IMR-90 (cell line): Measurements from ENCODE around the gene VPS54. TPM values are rescaled to one million over a fixed set of nuclear protein-coding genes. Genes with fewer than 3 reads are reported as not detected.

ENCODE experiments used
- ATAC-seq: fragments of 200-7000 bp; cut with Tn5 transposase; 2 replicates; pipeline ENCODE4 v1.9.1; 2020; ENCODE audit warnings: low read depth, mild to moderate bottlenecking, moderate library complexity
- Bru-seq: library from RNA; stranded (reverse); fragments of 400-500 nt; gene quantifications from one replicate; lab custom pipeline; 2021; lab: Mats Ljungman, UMichigan
- BruChase-seq, 2 experiments: library from RNA; stranded (reverse); fragments of 400-500 nt; gene quantifications; one replicate each; lab custom pipeline; 2021; lab: Mats Ljungman, UMichigan
- BruUV-seq: library from RNA; stranded (reverse); fragments of 400-500 nt; replicated peaks from 2 replicates; lab custom pipeline; 2021; lab: Mats Ljungman, UMichigan
- CTCF ChIA-PET: fragments of 300-600 bp; formaldehyde crosslinking; extraction: SDS; loops from one replicate; lab custom pipeline; 2021; ENCODE audit warnings: antibody characterized with exemption; lab: Yijun Ruan, JAX
- POLR2A ChIA-PET: fragments of 300-600 bp; sonication (Branson Sonifier 250); formaldehyde crosslinking; loops from one replicate; lab custom pipeline; 2022; ENCODE audit warnings: antibody characterized with exemption; ENCODE audit not compliant: unreplicated experiment; lab: Charles Lee
- DNase-seq: peaks from one replicate; pipeline ENCODE4 v3.0.0; 2013
- H2AFZ ChIP-seq: replicated peaks from 2 replicates; pipeline ENCODE3; 2013; ENCODE audit warnings: low read length, mild to moderate bottlenecking; ENCODE audit not compliant: poor library complexity
- H2AK5ac ChIP-seq: 2 replicates; pipeline ENCODE4 v1.6.1; 2013; ENCODE audit warnings: low read depth, low read length, inconsistent platforms
- H2AK9ac ChIP-seq: replicated peaks from 2 replicates; pipeline ENCODE3; 2013; ENCODE audit warnings: mild to moderate bottlenecking, low read depth, low read length, moderate library complexity; ENCODE audit not compliant: poor library complexity
- H2BK120ac ChIP-seq: 2 replicates; pipeline ENCODE4 v1.6.1; 2013; ENCODE audit warnings: low read depth, low read length, inconsistent platforms
- H2BK15ac ChIP-seq: 3 replicates; pipeline ENCODE4 v1.6.1; 2013; ENCODE audit warnings: low read depth, low read length, inconsistent platforms
- H2BK20ac ChIP-seq: 2 replicates; pipeline ENCODE4 v1.6.1; 2013; ENCODE audit warnings: low read depth, mild to moderate bottlenecking, inconsistent platforms, low read length, moderate library complexity
- H2BK5ac ChIP-seq: 2 replicates; pipeline ENCODE4 v1.6.1; 2013; ENCODE audit warnings: mild to moderate bottlenecking, low read depth, low read length, inconsistent platforms; ENCODE audit not compliant: poor library complexity, severe bottlenecking
- H3K14ac ChIP-seq: replicated peaks from 2 replicates; pipeline ENCODE4 v1.6.1; 2013; ENCODE audit warnings: low read depth, low read length, inconsistent platforms
- H3K18ac ChIP-seq: 2 replicates; pipeline ENCODE4 v1.6.1; 2013; ENCODE audit warnings: low read depth, low read length, control low read depth
- H3K23ac ChIP-seq: 2 replicates; pipeline ENCODE4 v1.6.1; 2013; ENCODE audit warnings: low read depth, low read length, inconsistent platforms
- H3K27ac ChIP-seq: 2 replicates; pipeline ENCODE4 v1.5.1; 2013; ENCODE audit warnings: mild to moderate bottlenecking, control low read depth, low read length; ENCODE audit not compliant: insufficient read depth
- H3K27me3 ChIP-seq: 2 replicates; pipeline ENCODE4 v1.6.1; 2013; ENCODE audit warnings: low read length; ENCODE audit not compliant: control insufficient read depth, insufficient read depth
- H3K36me3 ChIP-seq: 2 replicates; pipeline ENCODE4 v1.6.1; 2013; ENCODE audit warnings: low read length, mixed read lengths; ENCODE audit not compliant: control insufficient read depth, insufficient read depth
- H3K4ac ChIP-seq: 2 replicates; pipeline ENCODE4 v1.6.1; 2013; ENCODE audit warnings: low read depth, low read length, inconsistent platforms
- H3K4me1 ChIP-seq: 2 replicates; pipeline ENCODE4 v1.6.1; 2013; ENCODE audit warnings: low read length, mixed read lengths; ENCODE audit not compliant: control insufficient read depth, insufficient read depth
- H3K4me2 ChIP-seq: 2 replicates; pipeline ENCODE4 v1.6.1; 2013; ENCODE audit warnings: low read depth, mild to moderate bottlenecking, control low read depth, low read length, moderate library complexity
- H3K4me3 ChIP-seq: 2 replicates; pipeline ENCODE4 v1.5.1; 2013; ENCODE audit warnings: low read depth, mild to moderate bottlenecking, control low read depth, low read length, moderate library complexity; ENCODE audit not compliant: insufficient read depth
- H3K56ac ChIP-seq: 2 replicates; pipeline ENCODE4 v1.6.1; 2013; ENCODE audit warnings: low read length, inconsistent platforms; ENCODE audit not compliant: insufficient read depth; ENCODE audit errors: extremely low read depth
- H3K79me1 ChIP-seq, 2 experiments: 2 replicates each; pipeline ENCODE4 v1.6.1; 2013; ENCODE audit warnings: low read length in 2 of 2, inconsistent platforms in 1 of 2, low read depth in 1 of 2
- H3K9ac ChIP-seq: 2 replicates; pipeline ENCODE4 v1.6.1; 2013; ENCODE audit warnings: low read depth, low read length, control low read depth
- H3K9me1 ChIP-seq: 2 replicates; pipeline ENCODE4 v1.6.1; 2013; ENCODE audit warnings: low read length, inconsistent platforms; ENCODE audit not compliant: insufficient read depth
- H3K9me3 ChIP-seq: 2 replicates; pipeline ENCODE4 v1.6.1; 2013; ENCODE audit warnings: low read length; ENCODE audit not compliant: control insufficient read depth, insufficient read depth
- H4K20me1 ChIP-seq: 2 replicates; pipeline ENCODE4 v1.6.1; 2013; ENCODE audit warnings: low read length, inconsistent platforms; ENCODE audit not compliant: insufficient read depth
- H4K5ac ChIP-seq: 2 replicates; pipeline ENCODE4 v1.6.1; 2013; ENCODE audit warnings: mild to moderate bottlenecking, low read depth, low read length, control low read depth
- H4K8ac ChIP-seq, 2 experiments: 2 replicates each; pipeline ENCODE4 v1.6.1; 2013; ENCODE audit warnings: low read depth in 2 of 2, low read length in 2 of 2, control low read depth in 1 of 2, inconsistent platforms in 1 of 2
- H4K91ac ChIP-seq: 2 replicates; pipeline ENCODE4 v1.6.1; 2013; ENCODE audit warnings: low read depth, low read length, inconsistent platforms; ENCODE audit not compliant: insufficient read depth
- MAZ ChIP-seq: IDR thresholded peaks from 2 replicates; pipeline ENCODE4 v1.6.1; 2012; ENCODE audit warnings: low read depth, mild to moderate bottlenecking, low read length, improper control_type of control experiment, moderate library complexity, borderline replicate concordance
- NFE2L2 ChIP-seq: fragments of 150-350 bp; IDR thresholded peaks from 2 replicates; pipeline ENCODE4 v1.6.1; 2016; ENCODE audit warnings: low read depth, mild to moderate bottlenecking, low read length
- POLR2A ChIP-seq: IDR thresholded peaks from 2 replicates; pipeline ENCODE4 v1.6.1; 2012; ENCODE audit warnings: mild to moderate bottlenecking, low read depth, low read length
- USF2 ChIP-seq: fragments of 150-350 bp; IDR thresholded peaks from 2 replicates; pipeline ENCODE4 v1.6.1; 2017; ENCODE audit warnings: mild to moderate bottlenecking, antibody characterized with exemption, low read length, low read depth
- WGBS, 2 experiments: methylation state at CpG; one replicate each; pipeline versions ENCODE4 v1.1.5 to v1.1.7; 2013; ENCODE audit warnings: missing lambda C conversion rate in 2 of 2; ENCODE audit not compliant: insufficient read length in 1 of 2; ENCODE audit errors: extremely low coverage in 2 of 2; 5-methylcytosine and 5-hydroxymethylcytosine counted together
- dilution Hi-C: fragments of 300-500 bp; cut with HindIII; formaldehyde crosslinking; loops from one replicate; pipeline ENCODE4 v1.14.3; 2018; ENCODE audit warnings: low sequenced_read_pairs; ENCODE audit not compliant: unreplicated experiment
- in situ Hi-C: fragments of 300-500 bp; cut with MboI; formaldehyde crosslinking; loops from 3 replicates; pipeline ENCODE4 v1.14.3; 2019; ENCODE audit warnings: low sequenced_read_pairs, inconsistent platforms, mixed read lengths
- intact Hi-C: fragments of 100-400 bp; cut with micrococcal nuclease; formaldehyde crosslinking; loops from 2 replicates; pipeline ENCODE4 v1.10.0; 2022
- long read RNA-seq: library from polyadenylated mRNA; unstranded; transcript quantifications from one replicate; pipeline ENCODE4 v2.0.0, GENCODE V29; 2021; ENCODE audit not compliant: unreplicated experiment
- polyA plus RNA-seq, 3 experiments: library from polyadenylated mRNA; depleted of rRNA; stranded (reverse); fragments of >200 nt; gene quantifications; 2 replicates each; pipeline ENCODE4 v1.2.3, GENCODE V29; 2012; ENCODE audit warnings: low replicate concordance in 1 of 3
- total RNA-seq: library from RNA; depleted of rRNA; stranded (reverse); fragments of >200 nt; gene quantifications from 2 replicates; pipeline ENCODE4 v1.2.3, GENCODE V29; 2012; rRNA removed

The VPS54 gene
- total RNA-seq = 18.1 and 23.3 TPM in 2 replicates
- 5.2 and 7.1 TPM in 2 replicates for polyA plus RNA-seq (2012; rRNA removed)
- polyA plus RNA-seq (2012; cell fraction: cytosol; rRNA removed) = 0.90 and 1.1 TPM in 2 replicates
- 1.6 and 15.7 TPM in 2 replicates for polyA plus RNA-seq (2012; cell fraction: nucleus; rRNA removed; ENCODE audit: low replicate concordance)
- percentile 85 among the genes with signal in this experiment for Bru-seq, nascent RNA
- percentile 73 among the genes with signal in this experiment for BruChase-seq, experiment 1, labeled RNA remaining after a 6-hour chase
- percentile 79 among the genes with signal in this experiment for BruChase-seq, experiment 2, labeled RNA remaining after a 2-hour chase
- long read RNA-seq, full-length matches to known transcripts = 28 of 38 reads
- long read RNA-seq, partial matches to known transcripts = 3 of 38 reads
- long read RNA-seq, other reads (novel, unspliced or antisense) = 7 of 38 reads

DNA sequence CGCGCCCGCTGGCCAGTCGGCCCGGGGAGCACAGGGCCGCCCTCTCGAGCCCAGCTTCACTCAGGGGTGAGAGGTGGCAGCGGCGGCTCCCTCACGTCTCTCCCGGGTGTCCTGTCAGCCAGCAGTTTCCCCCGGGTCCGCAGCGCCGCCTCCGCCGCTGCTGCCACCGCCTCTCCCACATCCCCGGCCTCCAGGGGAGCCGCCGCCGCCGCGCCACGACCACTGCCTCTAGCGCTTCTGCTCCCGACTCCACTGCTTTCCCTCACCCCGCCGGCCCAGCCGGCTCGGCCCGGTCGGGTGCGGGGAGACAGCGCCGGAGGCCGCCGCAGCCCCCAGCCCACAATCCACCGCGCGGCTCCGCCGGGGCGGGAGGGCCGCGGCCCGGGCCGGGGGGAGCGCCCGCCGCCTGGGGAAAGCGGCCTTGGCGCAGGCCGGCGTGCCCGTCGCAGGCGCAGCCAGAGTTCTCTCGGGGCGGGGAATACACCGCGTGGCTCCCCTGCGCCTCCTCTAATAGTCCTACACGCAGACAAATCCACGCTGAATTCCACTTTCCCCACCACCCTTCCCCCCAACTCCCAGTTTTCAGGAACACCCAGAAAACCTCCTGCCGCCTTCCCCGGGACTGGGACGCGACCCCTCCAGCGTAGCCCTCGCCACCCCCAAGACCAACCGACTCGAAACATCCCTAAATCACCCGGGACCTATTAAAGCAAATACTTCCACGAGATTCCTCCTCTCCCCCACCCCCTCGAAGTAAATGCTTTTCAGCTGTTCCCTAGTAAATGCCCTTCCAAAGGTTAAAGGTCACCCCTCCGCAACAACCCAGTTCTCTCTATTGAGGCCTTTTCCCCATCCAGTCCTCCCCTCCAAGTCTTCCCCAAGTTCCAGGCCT is at the start of gene VPS54:
VPS54 (minus strand) TSS at position 346 of the 892 bp plus-strand sequence. CDS start 35,429 bp downstream, outside the sequence.
- H2BK120ac ChIP-seq = peak within 1 kb of the TSS; percentile 71
- H4K8ac ChIP-seq = peak within 1 kb of the TSS; percentile 85 to 100
- H3K18ac ChIP-seq = peak within 1 kb of the TSS; percentile 71
- TF ChIP-seq USF2 = no peak
- peak; percentile 41; the same call in 1 of the 2 replicates for TF ChIP-seq MAZ
- 0 out of 2 replicates have a peak, but pooled peaks have one; percentile 57 for TF ChIP-seq POLR2A
- TF ChIP-seq NFE2L2 = no peak
- H4K20me1 ChIP-seq = peaks cover 14% of the 10 kb centered on the region; the same call in 1 of the 2 replicates
- H4K91ac ChIP-seq = peak within 1 kb of the TSS; percentile 60
- H2BK15ac ChIP-seq = peak within 1 kb of the TSS; percentile 91; the same call in 2 of the 3 replicates
- H2AK5ac ChIP-seq = peak within 1 kb of the TSS; percentile 84
- peak within 1 kb of the TSS; percentile 96 for H3K23ac ChIP-seq
- dilution Hi-C loops = no loop called here
- ChIA-PET POLR2A (no interaction called here), CTCF (interaction anchor here (0.6 kb wide), 1 partner anchor 409 kb away, joined by 5 read pairs; no protein-coding TSS in a partner anchor)
- peak within 1 kb of the TSS; percentile 96 for H2AFZ ChIP-seq
- H3K27me3 ChIP-seq = no peaks in the 10 kb centered on the region
- peaks cover 7% of the 10 kb centered on the region for H3K4me1 ChIP-seq
- in situ Hi-C loops = no loop called here
- peak within 1 kb of the TSS; percentile 71 for H3K14ac ChIP-seq
- H3K9me3 ChIP-seq = no peaks in the 10 kb centered on the region
- peak within 1 kb of the TSS; percentile 94 for H2AK9ac ChIP-seq
- H3K4ac ChIP-seq = peak within 1 kb of the TSS; percentile 82
- intact Hi-C loops = loop anchor here (5.0 kb wide), 1 partner anchor 322 kb away; no protein-coding TSS in a partner anchor
- H3K79me1 ChIP-seq = peaks cover 3 to 23% of the 10 kb centered on the region in 2 experiments; a peak in 2 of 4 replicates
- BruUV-seq = no TSS peak
- H4K5ac ChIP-seq = peak within 1 kb of the TSS; percentile 99
- H2BK5ac ChIP-seq = peak within 1 kb of the TSS; percentile 90
- H3K4me2 ChIP-seq = peak within 1 kb of the TSS; percentile 91
- peak; percentile 46 for DNase-seq
- peak within 1 kb of the TSS; percentile 91 for H3K9ac ChIP-seq
- peak; percentile 75 for ATAC-seq
- H2BK20ac ChIP-seq = peak within 1 kb of the TSS; percentile 41; the same call in 1 of the 2 replicates
- H3K9me1 ChIP-seq = no peaks in the 10 kb centered on the region; the same call in 1 of the 2 replicates
- peak within 1 kb of the TSS; percentile 76 for H3K4me3 ChIP-seq
- peak within 1 kb of the TSS; percentile 99 for H3K27ac ChIP-seq
- peak within 1 kb of the TSS; percentile 90 for H3K56ac ChIP-seq
- 2% methylated on average over 38 of the region's 77 CpGs; no CpG with 5 or more reads in 1 of the 2 experiments for WGBS, 2 experiments
- H3K36me3 ChIP-seq = no peaks in the 10 kb centered on the region
